Psoas muscle (tissue), 8 donors: ENCODE results near the gene COPS4. TPM values are rescaled to one million over a fixed set of nuclear protein-coding genes. Genes with fewer than 3 reads are reported as not detected.

Source experiments
- ATAC-seq, 4 donors: fragments of 200-7000 bp; cut with Tn5 transposase; one replicate each; pipeline ENCODE4 v1.9.1; 2020; ENCODE audit warnings: moderate library complexity in 3 of 4, mild to moderate bottlenecking in 2 of 4
- DNase-seq, 2 donors: peaks; one replicate each; pipeline ENCODE4 v3.0.0-alpha.2; 2020
- H3K27ac ChIP-seq: fragments of 200-600 bp; one replicate; pipeline ENCODE4 v1.8.0; 2022
- H3K27me3 ChIP-seq, 3 donors: fragments of 200-600 bp in 1 of 3; one replicate each; pipeline versions ENCODE4 v1.6.1 to v1.8.0; 2013 to 2022; ENCODE audit warnings: low read length in 2 of 3, mild to moderate bottlenecking in 2 of 3, moderate library complexity in 1 of 3; ENCODE audit not compliant: insufficient read depth in 3 of 3
- H3K36me3 ChIP-seq, 2 donors: fragments of 200-600 bp in 1 of 2; one replicate each; pipeline versions ENCODE4 v1.6.1 to v1.8.0; 2013 to 2022; ENCODE audit warnings: low read depth in 1 of 2, mild to moderate bottlenecking in 1 of 2, moderate library complexity in 1 of 2; ENCODE audit not compliant: insufficient read depth in 1 of 2
- H3K4me1 ChIP-seq: fragments of 200-600 bp; one replicate; pipeline ENCODE4 v1.8.0; 2022
- H3K4me3 ChIP-seq: fragments of 200-600 bp; one replicate; pipeline ENCODE4 v1.8.0; 2022; ENCODE audit warnings: mild to moderate bottlenecking
- H3K9me3 ChIP-seq: fragments of 200-600 bp; one replicate; pipeline ENCODE4 v1.8.0; 2022
- WGBS, 3 donors: extraction: QIAGEN DNeasy Blood & Tissue Kit; methylation state at CpG; one replicate each; pipeline versions ENCODE4 v1.1.6 to v1.1.7; 2013; 5-methylcytosine and 5-hydroxymethylcytosine counted together
- intact Hi-C, 2 donors: fragments of 100-400 bp; cut with DNase I; formaldehyde crosslinking; loops; one replicate each; pipeline versions ENCODE4 v1.11.0 to v1.14.2; 2022
- polyA plus RNA-seq, 3 donors: library from polyadenylated mRNA; stranded (reverse); fragments of 200-250 nt; gene quantifications; one replicate each; pipeline ENCODE4 v1.2.3, GENCODE V29; 2013
- total RNA-seq, 4 donors: library from RNA; stranded (reverse); fragmentation: NEBNext Ultra II Directional in 2 of 4; extraction: Animal tissue kit (Norgen Biotek cat#: 25700) in 2 of 4; gene quantifications; one replicate each; pipeline versions ENCODE4 v1.2.1 to v1.2.4, GENCODE V29; 2021 to 2023
- TF ChIP-seq, protein P1 (sequence below): fragments of 200-600 bp; IDR thresholded peaks from one replicate; pipeline ENCODE4 v1.8.0; 2022; ENCODE audit warnings: antibody characterized with exemption
- donor health status: healthy with polysubstance abuse.
- donor health status: DM: no; HTN: no; CAD: no; lungs with moderate emphysema.
- donor health status: Bipolar disorder and iron deficiency.
- donor health status: healthy.
- donor health status: DM: yes; HTN: yes; CAD: no.
- donor health status: DM: no; HTN: no; CAD: no.
- donor health status: DM: no; HTN: no; CAD: no.
- donor health status: DM: yes; HTN: yes; CAD: no.

Gene COPS4
- total and polyA plus RNA-seq, 7 donors = 32.5 to 89.8 (median 60.2) TPM

DNA sequence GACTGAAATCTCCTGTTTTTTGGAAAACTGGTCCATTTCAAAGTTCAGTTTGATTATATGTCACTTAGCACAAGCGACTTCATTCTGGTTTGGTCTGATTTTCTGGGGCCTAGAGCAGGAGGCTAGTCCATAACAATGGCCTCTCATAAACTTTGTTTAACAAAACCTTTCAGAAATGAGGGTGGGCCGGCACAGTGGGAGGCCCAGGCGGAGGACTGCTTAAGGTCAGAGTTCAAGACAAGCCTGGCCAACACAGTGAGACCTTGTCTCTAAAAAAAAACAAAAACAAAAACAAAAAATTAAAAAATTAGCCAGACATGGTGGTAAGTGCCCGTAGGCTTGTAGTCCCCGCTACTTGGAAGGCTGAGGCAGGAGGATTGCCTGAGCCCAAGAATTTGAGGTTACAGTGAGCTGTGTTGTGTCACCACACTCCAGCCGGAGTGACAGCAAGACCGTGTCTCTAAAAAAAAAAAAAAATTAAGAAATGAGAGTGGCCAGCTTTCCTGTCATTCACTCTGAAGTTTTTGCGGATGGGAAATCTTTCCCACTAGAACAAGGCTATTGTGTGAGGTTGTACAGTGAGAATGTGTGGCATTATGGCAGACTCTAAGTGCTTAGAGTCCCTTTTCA is 80.8 kb downstream of the COPS4 start:
- H3K27me3 ChIP-seq = no peaks in the 10 kb centered on the region
- intact Hi-C loops = no loop called here

DNA sequence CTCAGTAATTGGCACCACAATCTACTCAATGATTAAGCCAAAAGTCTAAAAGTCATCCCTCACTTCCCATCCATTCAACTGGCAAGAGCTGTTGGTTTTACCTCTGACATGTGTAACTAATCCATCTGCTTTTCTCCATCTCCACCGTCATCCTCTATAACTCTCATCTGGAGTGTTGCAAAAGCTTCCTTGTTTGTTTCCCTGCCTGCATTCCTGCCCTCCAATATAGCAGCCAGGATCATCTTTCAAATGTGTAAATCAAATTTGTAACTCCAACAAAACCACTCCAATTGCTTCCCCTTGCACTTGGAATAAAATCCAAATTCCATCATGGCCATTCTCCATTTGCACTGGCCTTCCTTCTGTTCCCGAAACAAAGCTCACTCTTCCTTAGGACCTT is 83.9 kb downstream of the COPS4 start:
- Histone ChIP-seq H3K4me3 (no peak overlapping the region), H3K27me3 (no peaks in the 10 kb centered on the region), H3K36me3 (no peaks in the 10 kb centered on the region), H3K27ac (no peak overlapping the region), H3K9me3 (no peaks in the 10 kb centered on the region), H3K4me1 (no peaks in the 10 kb centered on the region)
- ATAC-seq (no peak), DNase-seq (no peak)
- 50 to 58% (median 53%) methylated on average over 2 of the region's 2 CpGs for WGBS, 3 donors
- TF ChIP-seq, protein P1, sequence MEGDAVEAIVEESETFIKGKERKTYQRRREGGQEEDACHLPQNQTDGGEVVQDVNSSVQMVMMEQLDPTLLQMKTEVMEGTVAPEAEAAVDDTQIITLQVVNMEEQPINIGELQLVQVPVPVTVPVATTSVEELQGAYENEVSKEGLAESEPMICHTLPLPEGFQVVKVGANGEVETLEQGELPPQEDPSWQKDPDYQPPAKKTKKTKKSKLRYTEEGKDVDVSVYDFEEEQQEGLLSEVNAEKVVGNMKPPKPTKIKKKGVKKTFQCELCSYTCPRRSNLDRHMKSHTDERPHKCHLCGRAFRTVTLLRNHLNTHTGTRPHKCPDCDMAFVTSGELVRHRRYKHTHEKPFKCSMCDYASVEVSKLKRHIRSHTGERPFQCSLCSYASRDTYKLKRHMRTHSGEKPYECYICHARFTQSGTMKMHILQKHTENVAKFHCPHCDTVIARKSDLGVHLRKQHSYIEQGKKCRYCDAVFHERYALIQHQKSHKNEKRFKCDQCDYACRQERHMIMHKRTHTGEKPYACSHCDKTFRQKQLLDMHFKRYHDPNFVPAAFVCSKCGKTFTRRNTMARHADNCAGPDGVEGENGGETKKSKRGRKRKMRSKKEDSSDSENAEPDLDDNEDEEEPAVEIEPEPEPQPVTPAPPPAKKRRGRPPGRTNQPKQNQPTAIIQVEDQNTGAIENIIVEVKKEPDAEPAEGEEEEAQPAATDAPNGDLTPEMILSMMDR = no peak
- intact Hi-C loops = no loop called here

More for the DNA sequence above, 80.8 kb downstream of the COPS4 start:
- TF ChIP-seq, protein P1 = no peak
- Histone ChIP-seq H3K4me1 (peaks cover under 1% of the 10 kb centered on the region), H3K4me3 (no peak overlapping the region), H3K27ac (no peak overlapping the region), H3K36me3 (no peaks in the 10 kb centered on the region), H3K9me3 (no peaks in the 10 kb centered on the region)
- DNase-seq (no peak), ATAC-seq (no peak)
- 76 to 83% (median 80%) methylated on average over 8 of the region's 8 CpGs for WGBS, 3 donors

DNA sequence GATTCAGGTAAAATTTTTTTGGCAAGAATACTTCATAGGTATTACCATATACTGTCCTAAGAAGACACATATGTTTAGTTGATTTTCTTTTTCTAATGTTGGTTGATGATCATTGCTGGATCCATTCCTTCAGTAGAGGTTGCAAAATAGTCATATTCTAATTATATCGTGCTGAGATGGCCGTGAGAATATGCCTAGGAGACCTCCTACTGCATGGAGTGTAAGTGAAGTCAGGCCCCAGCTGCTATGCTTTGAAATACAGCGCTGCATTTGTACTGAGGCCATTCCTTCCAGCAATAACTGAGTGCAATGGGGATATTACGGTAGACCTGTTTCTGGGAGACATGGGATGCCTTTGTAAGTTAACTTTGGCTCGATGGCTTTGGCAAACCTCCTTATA is 86.3 kb downstream of the COPS4 start:
- 67 to 72% (median 70%) methylated on average over 5 of the region's 5 CpGs for WGBS, 3 donors
- H3K4me1 ChIP-seq = no peaks in the 10 kb centered on the region
- no peaks in the 10 kb centered on the region for H3K27me3 ChIP-seq
- no peak for DNase-seq
- ATAC-seq = no peak
- no peaks in the 10 kb centered on the region for H3K9me3 ChIP-seq
- no peak overlapping the region for H3K27ac ChIP-seq
- intact Hi-C loops = no loop called here
- H3K4me3 ChIP-seq = no peak overlapping the region
- TF ChIP-seq, protein P1 = no peak
- no peaks in the 10 kb centered on the region for H3K36me3 ChIP-seq

DNA sequence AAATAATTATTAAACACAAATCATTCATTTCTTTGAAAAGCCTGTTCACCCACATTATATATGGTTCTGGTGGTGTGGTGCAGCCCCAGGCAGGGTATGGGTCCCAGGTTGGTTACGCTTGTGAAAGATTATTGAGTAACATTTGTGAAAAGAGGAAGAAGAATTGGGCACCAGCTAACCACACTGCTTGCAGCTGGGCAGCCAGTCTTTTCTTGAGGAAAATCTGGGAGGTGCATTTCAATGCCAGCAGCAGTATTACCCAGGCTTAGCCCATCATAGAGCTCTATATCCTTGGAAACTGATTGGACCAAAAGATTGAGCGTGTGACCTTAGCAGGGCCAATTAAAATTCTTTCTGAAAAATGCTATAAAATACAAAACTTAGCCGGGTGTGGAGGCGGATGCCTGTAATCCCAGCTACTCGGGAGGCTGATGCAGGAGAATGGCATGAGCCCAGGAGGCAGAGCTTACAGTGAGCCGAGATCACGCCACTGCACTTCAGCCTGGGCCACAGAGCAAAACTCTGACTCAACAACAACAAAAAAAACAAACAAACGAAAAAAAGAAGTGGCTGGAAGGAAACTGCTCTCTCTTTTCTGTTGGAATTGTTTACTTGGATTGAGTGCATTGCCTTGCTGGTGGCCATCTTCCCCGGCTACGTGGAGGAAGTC is 89.3 kb downstream of the COPS4 start:
- no peaks in the 10 kb centered on the region for H3K27me3 ChIP-seq
- ATAC-seq = no peak
- no peaks in the 10 kb centered on the region for H3K36me3 ChIP-seq
- no peak overlapping the region for H3K4me3 ChIP-seq
- no peak overlapping the region for H3K27ac ChIP-seq
- DNase-seq = no peak
- intact Hi-C loops = no loop called here
- WGBS, 3 donors = 70 to 78% (median 73%) methylated on average over 10 of the region's 10 CpGs
- H3K4me1 ChIP-seq = no peaks in the 10 kb centered on the region
- TF ChIP-seq, protein P1 = no peak
- no peaks in the 10 kb centered on the region for H3K9me3 ChIP-seq

Other genes with a start within 250 kb of the COPS4 start
- 1 to 10 TPM in 1 of 4 donors, under 1 TPM in 3; 0.61 to 1.6 (median 0.68) TPM for gene SCD5, start 236.4 kb upstream of the COPS4 start, total RNA-seq
- gene SCD5, start 236.4 kb upstream of the COPS4 start, polyA plus RNA-seq = 1 to 10 TPM in 2 of 3 donors, under 1 TPM in 1; 0.73 to 1.5 (median 1.3) TPM
- 100 to 1,000 TPM in 3 of 4 donors, 10 to 100 TPM in 1; 94.6 to 117 (median 106) TPM for gene SEC31A, start 144.0 kb upstream of the COPS4 start, total RNA-seq
- gene SEC31A, start 144.0 kb upstream of the COPS4 start, polyA plus RNA-seq = 100 to 1,000 TPM in 1 of 3 donors, 10 to 100 TPM in 2; 77.7 to 120 (median 98.0) TPM
- 10 to 100 TPM in 1 of 4 donors, 1 to 10 TPM in 3; 7.3 to 10.2 (median 7.8) TPM for gene THAP9, start 134.4 kb upstream of the COPS4 start, total RNA-seq
- gene THAP9, start 134.4 kb upstream of the COPS4 start, polyA plus RNA-seq = 1 to 10 TPM; 3.4 to 8.4 (median 5.6) TPM
- gene LIN54, start 24.4 kb upstream of the COPS4 start, total RNA-seq = 10 to 100 TPM in 2 of 4 donors, 1 to 10 TPM in 2; 6.3 to 13.6 (median 9.6) TPM
- gene LIN54, start 24.4 kb upstream of the COPS4 start, polyA plus RNA-seq = 10 to 100 TPM in 1 of 3 donors, 1 to 10 TPM in 2; 4.9 to 14.7 (median 5.0) TPM
- 1 to 10 TPM in 2 of 4 donors, under 1 TPM in 2; 0.88 to 1.6 (median 0.98) TPM for gene PLAC8, start 79.5 kb downstream of the COPS4 start, total RNA-seq
- gene PLAC8, start 79.5 kb downstream of the COPS4 start, polyA plus RNA-seq = under 1 TPM; 0.13 to 0.86 (median 0.33) TPM
- 10 to 100 TPM; 11.6 to 29.1 (median 20.3) TPM for gene COQ2, start 249.6 kb downstream of the COPS4 start, total RNA-seq
- gene COQ2, start 249.6 kb downstream of the COPS4 start, polyA plus RNA-seq = 10 to 100 TPM in 1 of 3 donors, 1 to 10 TPM in 2; 6.4 to 12.4 (median 7.6) TPM